RWPE2 (cell line): ENCODE measurements around the gene SCP2D1.

Experiments
- ATAC-seq: fragments of 200-7000 bp; cut with Tn5 transposase; 3 replicates; pipeline ENCODE4 v1.9.1; 2021; ENCODE audit warnings: low read depth
- DNase-seq: peaks from one replicate; pipeline ENCODE4 v3.0.0-alpha.2; 2020; ENCODE audit warnings: low spot score
- H3K27ac ChIP-seq: fragments of 450-650 bp; 2 replicates; pipeline ENCODE4 v1.5.1; 2017; ENCODE audit warnings: mild to moderate bottlenecking; ENCODE audit not compliant: poor library complexity, severe bottlenecking
- H3K27me3 ChIP-seq: fragments of 250-450 bp; sonication (Bioruptor Pico); 2 replicates; pipeline ENCODE4 v1.5.1; 2021; ENCODE audit warnings: mild to moderate bottlenecking, moderate library complexity; ENCODE audit not compliant: insufficient read depth, poor library complexity, severe bottlenecking
- H3K36me3 ChIP-seq: fragments of 250-450 bp; sonication (Bioruptor Pico); 2 replicates; pipeline ENCODE4 v1.5.1; 2020; ENCODE audit warnings: low read depth, mild to moderate bottlenecking, moderate library complexity
- H3K4me1 ChIP-seq: fragments of 250-450 bp; sonication (Bioruptor Pico); 2 replicates; pipeline ENCODE4 v1.5.1; 2021; ENCODE audit warnings: mild to moderate bottlenecking, moderate library complexity; ENCODE audit not compliant: insufficient read depth, poor library complexity, severe bottlenecking
- H3K4me3 ChIP-seq: fragments of 250-450 bp; sonication (Bioruptor Pico); 2 replicates; pipeline ENCODE4 v1.5.1; 2021; ENCODE audit warnings: mild to moderate bottlenecking, moderate library complexity; ENCODE audit not compliant: severe bottlenecking
- H3K9me3 ChIP-seq: fragments of 250-450 bp; sonication (Bioruptor Pico); 2 replicates; pipeline ENCODE4 v1.5.1; 2021; ENCODE audit warnings: mild to moderate bottlenecking, moderate library complexity; ENCODE audit not compliant: severe bottlenecking
- TF ChIP-seq, protein P1 (sequence below): fragments of 450-650 bp; IDR thresholded peaks from one replicate; pipeline ENCODE4 v1.5.1; 2017; ENCODE audit warnings: mild to moderate bottlenecking, moderate library complexity; ENCODE audit not compliant: poor library complexity, severe bottlenecking

SCP2D1 gene

GRCh38 chr20:18788021-18788420, 25.6 kb upstream of the SCP2D1 start:
- no peak overlapping the region for H3K4me3 ChIP-seq
- TF ChIP-seq, protein P1, sequence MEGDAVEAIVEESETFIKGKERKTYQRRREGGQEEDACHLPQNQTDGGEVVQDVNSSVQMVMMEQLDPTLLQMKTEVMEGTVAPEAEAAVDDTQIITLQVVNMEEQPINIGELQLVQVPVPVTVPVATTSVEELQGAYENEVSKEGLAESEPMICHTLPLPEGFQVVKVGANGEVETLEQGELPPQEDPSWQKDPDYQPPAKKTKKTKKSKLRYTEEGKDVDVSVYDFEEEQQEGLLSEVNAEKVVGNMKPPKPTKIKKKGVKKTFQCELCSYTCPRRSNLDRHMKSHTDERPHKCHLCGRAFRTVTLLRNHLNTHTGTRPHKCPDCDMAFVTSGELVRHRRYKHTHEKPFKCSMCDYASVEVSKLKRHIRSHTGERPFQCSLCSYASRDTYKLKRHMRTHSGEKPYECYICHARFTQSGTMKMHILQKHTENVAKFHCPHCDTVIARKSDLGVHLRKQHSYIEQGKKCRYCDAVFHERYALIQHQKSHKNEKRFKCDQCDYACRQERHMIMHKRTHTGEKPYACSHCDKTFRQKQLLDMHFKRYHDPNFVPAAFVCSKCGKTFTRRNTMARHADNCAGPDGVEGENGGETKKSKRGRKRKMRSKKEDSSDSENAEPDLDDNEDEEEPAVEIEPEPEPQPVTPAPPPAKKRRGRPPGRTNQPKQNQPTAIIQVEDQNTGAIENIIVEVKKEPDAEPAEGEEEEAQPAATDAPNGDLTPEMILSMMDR: no peak
- H3K36me3 ChIP-seq: no peaks in the 10 kb centered on the region
- ATAC-seq: no peak
- DNase-seq: no peak
- H3K27me3 ChIP-seq: no peaks in the 10 kb centered on the region
- H3K9me3 ChIP-seq: peaks cover 2% of the 10 kb centered on the region
- H3K4me1 ChIP-seq: no peaks in the 10 kb centered on the region
- no peak overlapping the region for H3K27ac ChIP-seq

DNA sequence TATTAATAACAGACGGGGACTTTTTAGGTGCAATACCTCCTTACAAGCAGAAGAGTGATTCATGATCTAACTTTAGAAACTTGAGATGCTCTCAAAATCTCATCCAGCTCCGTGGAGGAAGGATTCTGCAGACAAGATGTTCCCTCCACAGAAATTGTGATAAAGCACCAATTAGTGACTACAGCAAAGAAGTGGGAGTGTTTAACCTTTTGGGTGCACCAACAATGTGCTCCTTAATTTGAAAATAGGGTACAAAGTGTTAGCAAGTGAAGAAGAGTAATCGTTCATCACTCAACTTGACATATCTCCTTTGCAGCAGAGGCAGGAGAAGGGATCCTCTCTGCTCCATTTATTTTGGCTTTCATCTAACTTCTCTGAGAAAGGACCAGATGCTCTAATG, 22.8 kb upstream of the SCP2D1 start:
- DNase-seq (no peak), ATAC-seq (no peak)
- no peak overlapping the region for H3K27ac ChIP-seq
- no peaks in the 10 kb centered on the region for H3K4me1 ChIP-seq
- TF ChIP-seq, protein P1: no peak
- H3K36me3 ChIP-seq: no peaks in the 10 kb centered on the region
- no peak overlapping the region for H3K4me3 ChIP-seq
- H3K27me3 ChIP-seq: no peaks in the 10 kb centered on the region
- peaks cover 2% of the 10 kb centered on the region for H3K9me3 ChIP-seq

DNA sequence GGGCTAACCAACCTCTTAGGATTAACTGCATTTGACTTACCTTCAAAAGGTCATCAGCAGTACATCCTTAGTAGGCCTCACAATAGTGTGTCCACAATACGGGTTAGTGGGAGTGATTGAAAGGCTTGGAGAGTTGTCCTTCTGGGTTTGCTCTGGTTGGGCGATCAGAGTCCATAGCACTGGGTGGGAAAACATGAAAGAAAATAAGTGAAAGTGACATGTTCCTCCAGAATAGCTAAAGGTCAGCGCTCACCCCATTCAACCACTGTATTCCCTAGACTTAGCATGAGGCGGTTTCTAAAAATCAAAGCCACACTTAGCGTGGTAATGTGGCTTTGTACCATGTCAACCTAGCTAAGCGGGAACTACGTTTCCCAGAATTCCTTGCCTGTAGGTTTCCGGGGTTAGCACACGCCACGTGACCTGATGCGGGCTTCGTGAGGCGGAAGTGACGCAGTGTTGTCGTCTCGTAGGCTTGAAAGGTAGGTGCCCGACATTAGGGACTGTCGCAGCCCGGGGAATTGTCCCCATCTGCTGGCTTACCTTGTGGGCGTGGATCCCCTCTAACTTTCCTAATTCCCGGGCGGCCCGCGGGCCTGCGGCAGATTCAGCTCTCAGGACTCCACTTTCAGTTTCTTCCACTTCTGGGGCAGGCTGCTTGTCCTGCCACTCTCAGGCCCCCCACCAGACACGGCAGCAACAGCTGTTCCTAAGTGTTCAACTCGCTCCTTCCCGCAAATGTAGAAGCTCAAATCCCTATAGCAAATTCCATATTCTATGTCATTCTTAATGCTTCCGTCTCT, 19.8 kb upstream of the SCP2D1 start:
- no peaks in the 10 kb centered on the region for H3K4me1 ChIP-seq
- H3K9me3 ChIP-seq: no peaks in the 10 kb centered on the region
- peak; percentile 80 for DNase-seq
- H3K36me3 ChIP-seq: no peaks in the 10 kb centered on the region
- peak overlapping the region; percentile 59 for H3K4me3 ChIP-seq
- ATAC-seq: peak; percentile 93
- no peaks in the 10 kb centered on the region for H3K27me3 ChIP-seq
- TF ChIP-seq, protein P1: peak; percentile 12
- no peak overlapping the region for H3K27ac ChIP-seq

GRCh38 chr20:18794428-18794787, 19.2 kb upstream of the SCP2D1 start:
- peak; percentile 24; the same call in 2 of the 3 replicates for ATAC-seq
- no peak overlapping the region for H3K27ac ChIP-seq
- no peaks in the 10 kb centered on the region for H3K4me1 ChIP-seq
- H3K36me3 ChIP-seq: no peaks in the 10 kb centered on the region
- no peak for DNase-seq
- no peaks in the 10 kb centered on the region for H3K9me3 ChIP-seq
- no peaks in the 10 kb centered on the region for H3K27me3 ChIP-seq
- peak overlapping the region; percentile 59 for H3K4me3 ChIP-seq
- TF ChIP-seq, protein P1: no peak

- H3K27ac ChIP-seq: no peak overlapping the region
- no peaks in the 10 kb centered on the region for H3K27me3 ChIP-seq
- H3K4me3 ChIP-seq: no peak overlapping the region
- no peaks in the 10 kb centered on the region for H3K36me3 ChIP-seq
- ATAC-seq: no peak
- no peaks in the 10 kb centered on the region for H3K4me1 ChIP-seq
- TF ChIP-seq, protein P1: no peak
- no peak for DNase-seq
- H3K9me3 ChIP-seq: no peaks in the 10 kb centered on the region
Measured at GRCh38 chr20:18795366-18795765, 18.2 kb upstream of the SCP2D1 start.
